ENCODE data around the gene ARMC5.
"Not testable (repeated sequence)": the region's sequence is repeated elsewhere in the genome, so short reads cannot be mapped to it uniquely, and the experiment has no call there.

Gene ARMC5, protein sequence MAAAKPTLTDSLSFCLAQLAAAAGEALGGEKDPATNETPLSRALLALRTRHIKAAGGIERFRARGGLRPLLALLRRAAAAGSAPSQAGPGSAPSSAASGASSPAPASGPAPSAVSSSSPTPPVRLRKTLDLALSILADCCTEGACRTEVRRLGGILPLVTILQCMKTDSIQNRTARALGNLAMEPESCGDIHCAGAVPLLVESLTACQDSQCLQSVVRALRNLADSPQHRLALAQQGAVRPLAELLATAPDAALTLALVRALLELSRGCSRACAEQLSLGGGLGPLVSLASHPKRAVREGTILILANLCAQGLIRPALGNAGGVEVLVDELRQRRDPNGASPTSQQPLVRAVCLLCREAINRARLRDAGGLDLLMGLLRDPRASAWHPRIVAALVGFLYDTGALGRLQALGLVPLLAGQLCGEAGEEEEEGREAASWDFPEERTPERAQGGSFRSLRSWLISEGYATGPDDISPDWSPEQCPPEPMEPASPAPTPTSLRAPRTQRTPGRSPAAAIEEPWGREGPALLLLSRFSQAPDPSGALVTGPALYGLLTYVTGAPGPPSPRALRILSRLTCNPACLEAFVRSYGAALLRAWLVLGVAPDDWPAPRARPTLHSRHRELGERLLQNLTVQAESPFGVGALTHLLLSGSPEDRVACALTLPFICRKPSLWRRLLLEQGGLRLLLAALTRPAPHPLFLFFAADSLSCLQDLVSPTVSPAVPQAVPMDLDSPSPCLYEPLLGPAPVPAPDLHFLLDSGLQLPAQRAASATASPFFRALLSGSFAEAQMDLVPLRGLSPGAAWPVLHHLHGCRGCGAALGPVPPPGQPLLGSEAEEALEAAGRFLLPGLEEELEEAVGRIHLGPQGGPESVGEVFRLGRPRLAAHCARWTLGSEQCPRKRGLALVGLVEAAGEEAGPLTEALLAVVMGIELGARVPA

DNA sequence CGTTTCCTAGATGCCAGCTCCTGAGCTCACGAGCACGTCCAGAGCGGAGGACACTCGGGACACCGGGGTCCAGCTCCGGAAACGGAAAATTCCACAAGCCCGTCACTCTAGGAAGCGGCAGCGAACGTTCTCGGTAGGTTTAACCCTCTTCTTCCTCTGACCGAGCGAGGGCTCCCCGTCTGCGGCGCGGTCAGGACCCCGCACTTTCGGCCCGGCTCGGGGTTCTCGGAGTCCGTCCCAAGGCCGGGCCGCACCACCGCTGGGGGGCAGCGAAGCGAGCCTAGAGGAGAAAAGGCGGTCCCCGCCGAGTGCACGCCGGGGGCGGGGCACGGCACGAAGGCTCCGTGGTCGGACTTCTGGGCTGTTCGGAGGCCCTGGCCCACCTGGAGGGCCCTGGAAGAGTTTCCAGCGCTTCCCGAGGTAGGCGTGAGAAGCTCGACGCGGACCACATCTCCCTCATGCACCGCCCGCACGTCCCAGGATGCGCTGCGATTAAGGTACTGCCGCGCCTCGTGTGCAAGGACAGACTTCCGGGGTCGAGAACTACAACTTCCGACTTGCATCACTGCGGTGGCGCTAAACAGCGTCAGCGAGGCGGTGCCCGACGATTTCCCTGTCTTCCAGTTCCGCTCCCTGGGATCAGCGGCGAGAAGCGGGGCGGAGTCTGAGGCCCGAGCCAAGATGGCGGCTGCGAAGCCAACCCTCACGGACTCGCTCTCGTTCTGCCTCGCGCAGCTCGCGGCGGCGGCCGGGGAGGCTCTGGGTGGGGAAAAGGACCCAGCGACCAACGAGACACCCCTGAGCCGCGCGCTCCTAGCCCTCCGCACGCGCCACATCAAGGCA lies at the start of gene ARMC5:
Gene ARMC5 (plus strand): TSS at position 658 of the 843 bp plus-strand sequence. CDS start 24 bp downstream, at position 682.
- peak; percentile 99 for DNase-seq

DNA sequence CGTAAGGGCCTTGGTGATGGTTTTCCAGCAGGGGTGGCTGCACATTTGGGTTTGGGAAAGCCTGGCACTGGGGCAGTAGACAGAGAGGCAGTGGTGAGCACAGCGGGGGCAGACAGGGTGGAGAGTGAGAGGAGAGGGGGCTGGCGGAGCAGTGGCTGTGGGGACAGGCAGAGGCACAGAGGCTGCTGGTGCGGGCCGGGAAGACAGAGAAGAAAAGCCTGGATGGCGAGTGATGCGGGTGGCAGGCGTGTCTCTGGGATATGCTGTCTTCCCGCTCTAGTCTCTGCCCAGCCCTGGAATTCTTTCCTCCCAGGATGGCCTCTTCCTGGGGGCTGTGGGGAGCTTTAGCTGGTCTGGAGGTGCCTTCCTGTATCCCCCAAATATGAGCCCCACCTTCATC lies 49.2 kb upstream of the ARMC5 start:
- no peak for DNase-seq

DNA sequence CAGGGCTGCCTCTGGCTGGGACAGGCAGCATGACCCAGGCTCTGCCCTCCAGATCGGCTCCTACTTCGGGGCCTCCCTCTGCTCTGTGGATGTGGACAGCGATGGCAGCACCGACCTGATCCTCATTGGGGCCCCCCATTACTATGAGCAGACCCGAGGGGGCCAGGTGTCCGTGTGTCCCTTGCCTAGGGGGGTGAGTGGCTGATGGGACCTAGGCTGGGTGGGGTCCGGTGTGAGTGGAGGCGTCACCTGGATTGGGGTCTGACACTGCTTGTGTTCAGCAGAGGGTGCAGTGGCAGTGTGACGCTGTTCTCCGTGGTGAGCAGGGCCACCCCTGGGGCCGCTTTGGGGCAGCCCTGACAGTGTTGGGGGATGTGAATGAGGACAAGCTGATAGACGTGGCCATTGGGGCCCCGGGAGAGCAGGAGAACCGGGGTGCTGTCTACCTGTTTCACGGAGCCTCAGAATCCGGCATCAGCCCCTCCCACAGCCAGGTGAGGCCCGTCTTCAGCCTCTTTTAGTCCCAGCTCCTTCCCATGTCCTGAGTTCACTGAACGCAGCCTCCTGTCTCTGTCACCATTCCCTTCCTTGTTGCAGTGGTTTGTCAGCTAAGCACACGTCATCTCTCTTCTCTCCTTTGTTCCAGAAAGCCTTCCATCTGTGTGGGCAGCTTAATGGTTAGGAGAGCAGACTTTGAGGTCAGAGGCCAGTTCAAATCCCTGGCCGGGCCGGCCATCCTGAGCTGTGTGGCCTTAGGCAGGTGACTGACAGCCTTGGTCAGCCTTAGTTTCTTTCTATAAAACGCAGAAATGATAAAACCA lies 48.1 kb upstream of the ARMC5 start:
- DNase-seq, result no peak

DNA sequence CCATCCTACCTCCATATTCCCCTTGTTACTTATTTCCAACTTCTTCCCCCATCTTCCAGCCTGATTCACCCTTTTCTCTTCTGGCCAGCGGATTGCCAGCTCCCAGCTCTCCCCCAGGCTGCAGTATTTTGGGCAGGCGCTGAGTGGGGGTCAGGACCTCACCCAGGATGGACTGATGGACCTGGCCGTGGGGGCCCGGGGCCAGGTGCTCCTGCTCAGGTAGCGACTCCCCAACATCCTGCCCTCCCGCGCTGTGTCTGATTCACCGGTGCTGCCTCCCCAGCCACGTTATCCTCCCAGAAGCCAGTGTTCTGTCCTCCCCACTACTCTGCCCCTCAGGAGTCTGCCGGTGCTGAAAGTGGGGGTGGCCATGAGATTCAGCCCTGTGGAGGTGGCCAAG lies 46.6 kb upstream of the ARMC5 start:
- DNase-seq, result no peak

DNA sequence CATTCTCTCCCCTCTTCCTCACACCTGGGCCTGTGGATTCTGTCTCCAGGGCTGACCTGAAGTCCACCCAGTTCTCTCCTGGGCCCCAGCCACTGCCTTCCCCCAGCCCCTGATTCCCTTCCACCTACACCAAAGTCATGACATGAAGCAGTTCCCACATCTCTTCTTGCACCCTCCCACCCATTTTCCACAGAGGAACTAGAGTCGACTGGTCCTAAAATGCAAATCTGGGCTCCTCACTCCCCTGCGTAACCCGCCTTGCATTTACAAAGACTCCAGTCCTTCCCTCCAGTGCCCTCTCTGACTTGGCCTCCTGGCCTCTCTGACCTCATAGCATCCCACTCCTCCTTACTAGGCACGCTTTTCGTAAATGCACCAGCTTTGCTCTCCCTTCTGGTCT lies 45.9 kb upstream of the ARMC5 start:
- DNase-seq, result no peak

DNA sequence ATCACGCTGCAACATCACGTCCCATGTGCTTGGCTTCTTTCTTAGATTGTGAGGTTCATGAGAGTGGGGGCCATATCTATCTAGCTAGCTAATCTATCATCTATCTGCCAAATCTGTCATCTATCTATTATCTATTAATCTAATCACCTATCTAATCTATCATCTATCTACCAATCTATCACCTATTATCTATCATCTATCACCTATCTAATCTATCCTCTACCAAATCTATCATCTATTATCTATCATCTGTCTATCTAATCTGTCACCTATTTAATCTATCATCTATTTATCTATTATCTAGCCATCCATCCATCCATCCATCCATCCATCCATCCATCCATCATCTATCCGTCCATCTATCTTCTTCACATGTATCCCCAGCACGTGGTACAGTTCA lies 45.4 kb upstream of the ARMC5 start:
- no peak for DNase-seq

DNA sequence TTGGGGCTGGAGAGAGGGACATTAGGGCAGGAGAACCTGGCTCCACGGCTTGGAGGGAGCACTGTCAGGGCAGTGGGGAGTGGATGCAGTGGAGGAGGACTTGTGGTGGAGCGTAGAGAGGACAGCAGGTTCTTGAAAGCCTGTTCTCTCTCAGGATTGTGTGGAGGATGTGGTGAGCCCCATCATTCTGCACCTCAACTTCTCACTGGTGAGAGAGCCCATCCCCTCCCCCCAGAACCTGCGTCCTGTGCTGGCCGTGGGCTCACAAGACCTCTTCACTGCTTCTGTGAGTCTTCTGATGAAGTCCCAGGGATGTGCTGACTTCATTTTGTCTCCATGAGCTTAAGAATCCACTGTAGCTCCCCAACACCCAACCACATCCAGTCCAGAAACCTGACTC lies 44.6 kb upstream of the ARMC5 start:
- no peak for DNase-seq

DNA sequence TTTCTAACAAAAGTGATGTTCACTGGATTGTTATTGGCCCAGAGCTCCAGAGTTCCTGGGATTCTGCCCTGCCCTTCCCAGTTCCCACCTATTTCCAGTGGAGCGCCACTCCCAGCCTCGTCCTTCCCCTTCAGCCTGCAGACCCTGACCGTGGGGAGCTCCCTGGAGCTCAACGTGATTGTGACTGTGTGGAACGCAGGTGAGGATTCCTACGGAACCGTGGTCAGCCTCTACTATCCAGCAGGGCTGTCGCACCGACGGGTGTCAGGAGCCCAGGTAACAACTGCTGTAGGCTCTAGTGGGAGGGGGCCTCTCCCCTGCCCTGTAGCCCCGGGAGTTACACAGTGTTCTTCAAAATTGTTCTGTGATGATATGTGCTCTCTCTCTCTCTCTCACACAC lies 42.9 kb upstream of the ARMC5 start:
- DNase-seq, result no peak

DNA sequence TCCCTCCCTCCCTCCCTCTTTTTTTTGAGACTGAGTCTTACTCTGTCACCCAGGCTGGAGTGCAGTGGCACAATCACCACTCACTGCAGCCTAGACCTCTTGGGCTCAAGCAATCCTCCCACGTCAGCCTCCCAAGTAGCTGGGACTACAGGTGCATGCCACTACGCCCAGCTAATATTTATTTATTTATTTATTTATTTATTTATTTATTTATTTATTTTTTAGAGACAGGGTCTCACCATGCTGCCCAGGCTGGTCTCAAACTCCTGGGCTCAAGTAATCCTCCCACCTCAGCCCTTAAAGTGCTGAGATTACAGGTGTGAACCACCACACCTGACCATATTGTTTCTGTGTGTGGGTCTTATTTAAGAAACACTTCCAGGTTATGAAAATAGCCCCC lies 42.3 kb upstream of the ARMC5 start:
- not testable (repeated sequence) for DNase-seq

DNA sequence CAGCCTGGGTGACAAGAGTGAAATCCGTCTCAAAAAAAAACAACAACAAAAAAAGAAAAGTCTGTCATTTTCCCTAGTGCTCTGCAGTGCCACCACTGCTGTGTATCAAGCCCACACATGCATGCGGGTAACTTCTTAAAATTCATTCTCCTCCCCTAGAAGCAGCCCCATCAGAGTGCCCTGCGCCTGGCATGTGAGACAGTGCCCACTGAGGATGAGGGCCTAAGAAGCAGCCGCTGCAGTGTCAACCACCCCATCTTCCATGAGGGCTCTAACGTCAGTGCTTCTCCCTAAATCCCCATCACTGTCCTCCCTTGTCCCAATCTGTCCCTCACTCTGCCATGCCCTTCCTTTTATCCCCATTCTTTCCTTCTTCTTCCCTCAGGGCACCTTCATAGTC lies 41.4 kb upstream of the ARMC5 start:
- no peak for DNase-seq

DNA sequence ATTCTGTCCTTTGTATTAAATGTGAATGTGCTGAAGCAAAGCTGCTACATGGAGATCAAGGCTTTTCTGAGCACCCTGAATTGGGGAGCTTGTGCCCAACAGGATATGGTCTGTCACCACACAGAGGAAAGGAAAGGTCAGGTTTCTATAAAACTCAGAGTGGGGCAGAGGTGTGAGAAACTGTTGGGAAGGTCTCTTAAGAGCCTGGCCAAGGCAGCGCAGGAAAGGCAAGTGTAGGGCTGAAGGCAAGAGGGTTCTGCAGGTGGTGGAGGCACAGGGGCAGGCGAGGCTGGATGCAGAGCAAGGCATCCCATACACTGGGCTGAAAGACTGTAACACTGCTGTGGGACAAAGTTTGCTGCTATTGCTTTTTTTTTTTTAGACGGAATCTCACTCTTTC lies 39.3 kb upstream of the ARMC5 start:
- no peak for DNase-seq

DNA sequence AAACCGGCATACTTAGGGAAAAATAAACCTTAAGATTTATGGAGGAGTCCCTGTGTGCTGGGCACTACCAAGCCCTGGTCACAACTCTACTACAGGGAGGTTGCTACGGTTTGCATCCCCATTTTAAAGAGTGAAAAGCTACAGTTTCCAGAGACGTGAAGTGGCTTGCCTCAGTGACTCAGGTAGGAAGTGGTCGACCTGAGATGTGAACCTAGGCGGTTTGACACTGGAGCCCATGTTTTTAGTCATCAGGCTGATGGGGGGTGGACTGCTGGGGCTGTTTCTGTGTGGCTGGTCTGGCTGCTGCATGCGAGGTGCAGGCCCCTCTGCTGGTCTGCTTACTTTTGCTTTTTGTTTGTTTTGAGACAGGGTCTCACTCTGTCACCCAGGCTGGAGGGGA lies 37.7 kb upstream of the ARMC5 start:
- DNase-seq, result peak; percentile 73

DNA sequence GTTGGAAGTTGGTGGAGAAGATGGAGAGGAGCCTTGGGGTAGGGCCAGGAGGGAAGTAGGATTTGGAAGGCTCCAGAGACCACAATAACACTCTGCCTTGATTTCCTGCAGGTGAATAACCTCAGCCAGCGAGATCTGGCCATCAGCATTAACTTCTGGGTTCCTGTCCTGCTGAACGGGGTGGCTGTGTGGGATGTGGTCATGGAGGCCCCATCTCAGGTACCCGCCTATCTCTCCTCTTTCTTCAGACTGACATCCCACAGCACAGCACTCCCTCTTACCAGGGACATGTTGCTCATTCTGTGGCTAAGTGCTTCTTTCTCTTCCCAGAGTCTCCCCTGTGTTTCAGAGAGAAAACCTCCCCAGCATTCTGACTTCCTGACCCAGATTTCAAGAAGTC lies 36.1 kb upstream of the ARMC5 start:
- DNase-seq, result no peak

DNA sequence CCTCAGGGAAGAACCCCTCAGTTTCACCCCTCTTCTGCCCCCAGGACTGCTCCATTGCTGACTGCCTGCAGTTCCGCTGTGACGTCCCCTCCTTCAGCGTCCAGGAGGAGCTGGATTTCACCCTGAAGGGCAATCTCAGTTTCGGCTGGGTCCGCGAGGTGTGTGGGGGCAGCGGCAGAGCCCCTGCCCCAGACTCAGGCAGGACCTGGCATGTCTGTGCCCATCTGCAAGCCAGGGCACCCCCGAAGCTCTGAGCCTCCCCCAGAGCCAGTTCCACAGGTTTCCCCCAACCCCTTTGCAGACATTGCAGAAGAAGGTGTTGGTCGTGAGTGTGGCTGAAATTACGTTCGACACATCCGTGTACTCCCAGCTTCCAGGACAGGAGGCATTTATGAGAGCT lies 35.5 kb upstream of the ARMC5 start:
- no peak for DNase-seq

DNA sequence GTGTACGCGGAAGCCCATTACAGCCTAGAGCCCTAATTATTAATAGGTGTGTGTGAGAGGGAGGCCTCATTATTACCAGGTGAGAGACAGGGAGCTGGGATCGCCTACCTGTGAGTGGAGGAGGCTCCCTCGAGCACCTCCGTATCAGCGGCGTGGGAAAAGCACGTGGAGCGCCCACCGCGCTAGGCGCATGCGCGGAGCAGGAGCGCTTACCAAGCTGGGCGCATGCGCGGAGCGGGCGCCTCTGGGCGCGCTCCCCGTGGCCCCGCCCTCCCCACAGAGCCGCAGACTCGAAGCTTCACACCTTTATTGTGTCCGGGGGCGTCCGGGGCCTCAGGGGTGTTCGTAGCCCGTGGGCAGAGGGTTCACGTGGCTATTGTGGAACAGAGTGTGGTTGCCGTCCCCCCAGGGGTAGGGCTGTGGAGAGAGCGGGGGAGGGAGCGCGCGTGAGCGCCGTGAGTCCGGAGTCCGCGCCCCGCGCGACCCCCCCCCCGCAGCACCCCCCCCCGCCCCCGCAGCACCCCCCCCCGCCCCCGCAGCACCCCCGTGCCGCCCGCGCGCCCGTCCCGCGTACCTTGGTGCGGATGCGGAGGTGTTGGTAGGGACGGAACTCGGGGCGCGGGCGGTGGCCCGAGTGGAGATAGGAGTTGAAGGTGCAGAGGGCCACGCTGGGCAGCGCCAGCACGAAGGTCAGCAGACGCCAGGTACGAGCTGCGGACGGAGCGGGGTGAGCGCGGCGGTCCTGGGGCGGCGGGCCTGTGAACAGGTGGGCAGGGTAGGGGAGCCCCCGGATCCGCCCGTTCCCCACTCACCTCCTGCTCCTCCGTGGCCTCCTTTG lies 31.6 kb upstream of the ARMC5 start:
- DNase-seq, result peak; percentile 88

DNA sequence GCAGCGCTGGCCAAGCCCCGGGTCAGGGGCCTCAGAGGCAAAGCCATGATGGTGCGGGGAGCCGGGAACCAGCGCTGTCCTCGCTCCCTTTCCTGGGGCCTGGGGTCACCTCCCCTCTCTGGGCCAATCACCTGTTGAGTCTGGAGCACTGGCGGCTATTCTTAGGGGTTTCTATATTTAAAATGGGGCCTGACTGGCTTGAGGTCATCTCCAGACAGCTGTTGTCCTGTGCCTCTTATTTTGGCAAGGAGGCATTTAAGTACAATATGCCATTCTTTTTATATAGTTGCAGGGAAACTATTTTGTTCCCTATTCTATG lies 31.1 kb upstream of the ARMC5 start, which contains the start of gene COX6A2:
Gene COX6A2 (minus strand): TSS at position 82 of the 319 bp plus-strand sequence. CDS start 35 bp downstream, at position 47.
- no peak for DNase-seq

DNA sequence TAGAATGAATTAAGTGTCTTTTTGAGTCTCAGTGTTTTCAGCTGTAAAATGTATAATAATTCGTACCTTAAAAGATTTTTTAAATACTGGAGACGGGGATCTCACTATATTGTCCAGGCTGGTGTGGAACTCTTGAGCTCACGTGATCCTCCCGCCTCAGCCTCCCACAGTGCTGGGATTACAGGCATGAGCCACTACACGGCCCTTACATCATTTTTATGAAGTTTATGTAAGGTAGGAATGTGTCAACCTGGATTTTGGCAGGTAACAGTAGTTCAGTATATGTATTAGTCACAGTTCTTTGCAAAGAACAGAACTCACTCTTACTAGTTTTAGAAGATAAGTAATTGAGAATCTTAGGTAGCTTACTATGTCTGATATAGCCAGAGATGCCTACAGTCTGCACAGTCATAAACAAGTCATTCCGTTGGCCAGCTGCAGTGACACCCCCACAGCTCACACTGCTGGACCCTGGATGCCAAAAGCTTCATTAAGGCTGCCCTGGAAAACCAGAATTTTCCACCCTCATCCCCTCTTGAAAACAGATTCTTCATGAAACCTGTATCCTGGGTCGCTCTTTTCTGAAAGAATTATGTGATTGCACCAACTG lies 30.6 kb upstream of the ARMC5 start:
- DNase-seq, result no peak

DNA sequence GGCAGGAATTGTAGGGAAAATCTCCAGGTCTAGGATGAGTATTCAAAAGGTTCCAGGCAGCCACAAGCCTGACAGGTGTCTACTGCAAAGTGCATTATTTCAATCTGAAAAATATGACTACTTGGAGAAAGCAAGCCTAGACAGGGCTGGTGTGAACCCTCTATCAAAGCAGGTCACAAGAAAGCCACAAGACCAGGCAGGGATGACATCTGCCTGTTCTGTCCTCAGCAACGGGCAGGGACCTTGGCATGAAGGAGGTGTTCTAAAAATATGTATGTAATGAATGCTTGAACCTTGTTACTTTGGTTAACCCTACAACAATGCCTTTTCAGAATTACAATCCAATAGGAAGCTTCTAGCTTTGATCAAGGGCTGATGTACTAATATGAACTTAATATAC lies 30.0 kb upstream of the ARMC5 start:
- DNase-seq, result no peak

DNA sequence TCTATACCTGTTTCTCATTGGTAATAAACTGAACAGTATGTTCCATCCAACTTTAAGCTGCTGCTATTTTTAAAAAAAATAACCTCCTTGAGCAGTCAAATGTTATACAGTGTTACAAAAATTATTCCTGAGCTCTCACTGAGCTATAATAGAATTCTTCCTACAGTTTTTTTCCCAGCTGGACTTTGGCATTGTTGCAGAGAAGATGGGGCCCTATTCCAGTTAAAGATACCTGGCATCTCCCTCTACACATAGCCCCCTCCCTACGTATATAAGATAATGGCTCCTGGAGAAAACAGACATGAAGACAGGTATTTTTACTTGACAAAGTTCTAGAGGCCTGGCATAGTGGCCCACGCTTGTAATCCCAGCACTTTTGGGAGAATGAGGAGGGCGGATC lies 29.5 kb upstream of the ARMC5 start:
- no peak for DNase-seq

DNA sequence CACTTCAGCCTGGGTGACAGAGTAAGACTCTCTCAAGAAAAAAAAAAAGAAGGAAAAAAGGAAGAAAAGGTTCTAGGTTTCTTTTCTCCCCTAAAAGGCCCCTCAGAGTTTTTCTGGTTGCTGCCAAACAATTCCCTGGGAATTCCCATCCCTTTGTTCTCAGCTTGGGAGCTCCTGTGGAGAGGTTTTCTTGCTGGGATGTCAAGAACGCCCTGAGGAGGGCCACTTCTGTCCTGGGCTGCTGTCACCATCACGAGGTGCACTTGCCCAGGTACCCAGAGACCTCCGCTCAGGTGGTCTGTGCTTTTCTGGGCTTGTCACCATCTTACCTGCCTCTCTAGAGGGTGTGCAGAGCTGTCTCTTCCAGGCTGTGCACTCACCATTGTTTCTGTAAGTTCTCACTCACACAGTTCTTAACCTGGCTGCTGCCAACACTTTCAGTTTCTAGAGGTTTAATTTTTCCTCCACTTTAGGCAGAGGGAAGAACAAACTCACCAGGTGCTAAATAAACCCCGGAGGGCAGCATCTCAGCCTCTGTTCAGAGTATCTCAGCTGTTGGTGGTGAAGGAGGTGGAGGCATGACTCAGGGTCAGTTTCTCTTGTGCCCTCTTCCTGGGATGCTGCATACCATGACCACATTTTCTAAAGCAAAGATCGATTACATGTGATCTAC lies 28.8 kb upstream of the ARMC5 start:
- DNase-seq, result no peak
